ENCODE results near the gene HNRNPA2B1.

The HNRNPA2B1 gene

DNA sequence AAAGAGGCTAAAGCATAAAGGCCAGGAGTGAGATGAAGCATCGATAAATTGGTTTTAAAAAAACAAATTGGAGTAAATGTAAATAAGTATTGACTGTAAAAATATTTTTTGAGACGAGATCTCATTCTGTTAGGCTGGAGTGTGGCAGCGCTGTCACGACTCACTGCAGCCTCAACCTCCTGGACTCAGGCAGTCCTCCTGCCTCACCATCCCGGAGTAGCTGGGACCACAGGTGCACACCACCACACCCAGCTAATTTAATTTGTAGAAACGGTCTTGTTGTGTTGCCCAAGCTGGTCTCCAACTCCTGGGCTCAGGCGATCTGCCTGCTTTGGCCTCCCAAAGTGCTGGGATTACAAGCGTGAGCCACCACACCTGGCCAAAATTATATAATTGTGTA is 17.8 kb downstream of the HNRNPA2B1 start:
- H3K27ac ChIP-seq (ENCODE audit: low read depth, low read length) = no peak overlapping the region
- H3K36me3 ChIP-seq (ENCODE audit: control insufficient read depth, low read length) = peaks cover 38% of the 10 kb centered on the region

DNA sequence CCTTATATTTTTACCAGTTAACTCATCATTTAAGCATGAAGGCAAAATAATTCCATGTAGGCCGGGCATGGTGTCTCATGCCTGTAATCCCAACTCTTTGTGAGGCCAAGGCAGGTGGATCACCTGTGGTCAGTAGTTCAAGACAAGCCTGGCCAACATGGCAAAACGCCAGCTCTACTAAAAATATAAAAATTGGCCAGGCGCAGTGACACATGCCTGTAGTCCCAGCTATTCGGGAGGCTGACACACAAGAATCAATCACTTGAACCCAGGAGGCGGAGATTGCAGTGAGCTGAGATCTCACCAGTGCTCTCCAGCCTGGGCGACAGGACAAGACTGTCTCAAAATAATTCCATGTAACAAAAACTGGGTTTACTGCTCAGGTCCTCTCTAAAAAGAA is 18.3 kb downstream of the HNRNPA2B1 start:
- peaks cover 73% of the 10 kb centered on the region for H3F3A ChIP-seq (ENCODE audit: control insufficient read depth, insufficient read depth)

More for the DNA sequence above, 17.8 kb downstream of the HNRNPA2B1 start:
- Histone ChIP-seq H3K79me2 (ENCODE audit: control insufficient read depth, low read length) (no peaks in the 10 kb centered on the region), H3K9me3 (ENCODE audit: control insufficient read depth, insufficient read depth, low read length) (no peaks in the 10 kb centered on the region), H3K9me2 (replicated peaks; ENCODE audit: control insufficient read depth, low read length) (no peaks in the 10 kb centered on the region), H3F3A (ENCODE audit: control insufficient read depth, insufficient read depth) (peaks cover 77% of the 10 kb centered on the region), H4K20me1 (ENCODE audit: control insufficient read depth, insufficient read depth, low read depth, low read length) (no peaks in the 10 kb centered on the region), H3K27me3 (ENCODE audit: control insufficient read depth, low read length) (no peaks in the 10 kb centered on the region), H3K4me3 (ENCODE audit: low read length) (no peak overlapping the region), H3K4me2 (ENCODE audit: low read length) (no peak overlapping the region), H3K4me1 (ENCODE audit: control insufficient read depth, low read length) (peaks cover 2% of the 10 kb centered on the region)
- no peak for TF ChIP-seq EZH2phosphoT487 (IDR thresholded peaks at IDR 0.05; ENCODE audit: borderline replicate concordance, low read length)
- TF ChIP-seq, protein P1, sequence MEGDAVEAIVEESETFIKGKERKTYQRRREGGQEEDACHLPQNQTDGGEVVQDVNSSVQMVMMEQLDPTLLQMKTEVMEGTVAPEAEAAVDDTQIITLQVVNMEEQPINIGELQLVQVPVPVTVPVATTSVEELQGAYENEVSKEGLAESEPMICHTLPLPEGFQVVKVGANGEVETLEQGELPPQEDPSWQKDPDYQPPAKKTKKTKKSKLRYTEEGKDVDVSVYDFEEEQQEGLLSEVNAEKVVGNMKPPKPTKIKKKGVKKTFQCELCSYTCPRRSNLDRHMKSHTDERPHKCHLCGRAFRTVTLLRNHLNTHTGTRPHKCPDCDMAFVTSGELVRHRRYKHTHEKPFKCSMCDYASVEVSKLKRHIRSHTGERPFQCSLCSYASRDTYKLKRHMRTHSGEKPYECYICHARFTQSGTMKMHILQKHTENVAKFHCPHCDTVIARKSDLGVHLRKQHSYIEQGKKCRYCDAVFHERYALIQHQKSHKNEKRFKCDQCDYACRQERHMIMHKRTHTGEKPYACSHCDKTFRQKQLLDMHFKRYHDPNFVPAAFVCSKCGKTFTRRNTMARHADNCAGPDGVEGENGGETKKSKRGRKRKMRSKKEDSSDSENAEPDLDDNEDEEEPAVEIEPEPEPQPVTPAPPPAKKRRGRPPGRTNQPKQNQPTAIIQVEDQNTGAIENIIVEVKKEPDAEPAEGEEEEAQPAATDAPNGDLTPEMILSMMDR (IDR thresholded peaks at IDR 0.05; ENCODE audit: low read depth, low read length, poor library complexity, severe bottlenecking) = no peak

DNA sequence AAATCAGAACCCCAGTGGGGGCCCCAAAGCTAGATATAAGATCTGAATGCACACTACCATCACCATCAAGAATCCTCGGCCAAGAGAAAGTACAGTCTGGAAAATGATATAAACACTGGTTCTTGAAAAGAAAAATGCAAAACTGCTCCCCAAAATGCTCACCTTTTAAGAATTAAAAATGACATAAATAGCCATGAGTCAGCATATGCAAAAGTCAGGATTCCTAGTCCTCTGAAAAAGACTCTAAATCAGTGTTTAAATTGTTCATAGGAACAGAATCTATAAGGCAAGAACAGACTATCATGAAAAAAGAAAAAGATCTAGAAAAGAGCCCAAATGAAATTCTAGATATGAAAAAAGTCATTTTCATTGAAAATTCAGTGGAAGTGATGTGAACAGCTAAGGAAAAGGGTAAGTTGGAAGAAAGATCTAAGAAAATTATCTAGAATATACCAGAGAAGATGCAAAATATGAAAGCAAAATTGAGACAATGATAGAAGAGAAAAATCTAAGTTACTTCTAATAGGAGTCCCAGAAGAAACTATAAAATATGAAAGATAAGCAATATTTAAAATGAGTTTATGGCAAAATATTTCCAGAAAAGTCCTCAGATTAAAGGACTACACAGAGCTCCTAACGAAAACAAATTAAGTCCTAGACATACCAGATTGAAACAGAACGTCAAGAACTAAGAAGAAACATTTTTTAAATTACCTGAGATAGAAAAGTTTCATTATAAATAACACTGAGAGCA is 18.9 kb downstream of the HNRNPA2B1 start:
- Histone ChIP-seq H3K4me2 (ENCODE audit: low read length) (no peak overlapping the region), H3K4me3 (ENCODE audit: low read length) (no peak overlapping the region), H3K9me2 (replicated peaks; ENCODE audit: control insufficient read depth, low read length) (no peaks in the 10 kb centered on the region), H3K27me3 (ENCODE audit: control insufficient read depth, low read length) (no peaks in the 10 kb centered on the region), H3K27ac (ENCODE audit: low read depth, low read length) (no peak overlapping the region), H4K20me1 (ENCODE audit: control insufficient read depth, insufficient read depth, low read depth, low read length) (no peaks in the 10 kb centered on the region), H3K36me3 (ENCODE audit: control insufficient read depth, low read length) (peaks cover 29% of the 10 kb centered on the region), H3K79me2 (ENCODE audit: control insufficient read depth, low read length) (no peaks in the 10 kb centered on the region), H3F3A (ENCODE audit: control insufficient read depth, insufficient read depth) (peaks cover 67% of the 10 kb centered on the region), H3K9me3 (ENCODE audit: control insufficient read depth, insufficient read depth, low read length) (no peaks in the 10 kb centered on the region), H3K4me1 (ENCODE audit: control insufficient read depth, low read length) (no peaks in the 10 kb centered on the region)
- TF ChIP-seq, protein P1 (IDR thresholded peaks at IDR 0.05; ENCODE audit: low read depth, low read length, poor library complexity, severe bottlenecking) = no peak
- no peak for TF ChIP-seq EZH2phosphoT487 (IDR thresholded peaks at IDR 0.05; ENCODE audit: borderline replicate concordance, low read length)

More for the DNA sequence above, 18.3 kb downstream of the HNRNPA2B1 start:
- no peaks in the 10 kb centered on the region for H3K27me3 ChIP-seq (ENCODE audit: control insufficient read depth, low read length)
- H3K36me3 ChIP-seq (ENCODE audit: control insufficient read depth, low read length) = peaks cover 35% of the 10 kb centered on the region
- no peak for TF ChIP-seq EZH2phosphoT487 (IDR thresholded peaks at IDR 0.05; ENCODE audit: borderline replicate concordance, low read length)
- TF ChIP-seq, protein P1 (IDR thresholded peaks at IDR 0.05; ENCODE audit: low read depth, low read length, poor library complexity, severe bottlenecking) = no peak
- H3K79me2 ChIP-seq (ENCODE audit: control insufficient read depth, low read length) = no peaks in the 10 kb centered on the region
- H3K9me2 ChIP-seq (replicated peaks; ENCODE audit: control insufficient read depth, low read length) = no peaks in the 10 kb centered on the region
- no peaks in the 10 kb centered on the region for H3K9me3 ChIP-seq (ENCODE audit: control insufficient read depth, insufficient read depth, low read length)
- H3K4me2 ChIP-seq (ENCODE audit: low read length) = no peak overlapping the region
- no peak overlapping the region for H3K4me3 ChIP-seq (ENCODE audit: low read length)
- H3K4me1 ChIP-seq (ENCODE audit: control insufficient read depth, low read length) = no peaks in the 10 kb centered on the region
- no peak overlapping the region for H3K27ac ChIP-seq (ENCODE audit: low read depth, low read length)
- H4K20me1 ChIP-seq (ENCODE audit: control insufficient read depth, insufficient read depth, low read depth, low read length) = no peaks in the 10 kb centered on the region

Measured in DOHH2 (cell line).